Liver (tissue), 9 donors: Measurements from ENCODE around the gene MYO10. TPM values are rescaled to one million over a fixed set of nuclear protein-coding genes. Genes with fewer than 3 reads are reported as not detected.

Experiments used
- DNase-seq: peaks from one replicate; pipeline ENCODE4 v3.0.0-alpha.2; 2017; ENCODE audit warnings: low spot score
- H3K27ac ChIP-seq, 2 donors: one replicate each; pipeline ENCODE4 v1.7.0; 2013; ENCODE audit warnings: inconsistent platforms in 2 of 2, low read length in 2 of 2, control low read depth in 1 of 2, low read depth in 1 of 2, mild to moderate bottlenecking in 1 of 2
- H3K27me3 ChIP-seq, 4 donors: one replicate each; pipeline versions ENCODE4 v1.6.1 to v1.7.0; 2013; ENCODE audit warnings: low read length in 3 of 4, inconsistent platforms in 1 of 4, mild to moderate bottlenecking in 1 of 4, moderate library complexity in 1 of 4; ENCODE audit not compliant: control insufficient read depth in 4 of 4, insufficient read depth in 4 of 4
- H3K36me3 ChIP-seq, 4 donors: one replicate each; pipeline versions ENCODE4 v1.6.1 to v1.7.0; 2013; ENCODE audit warnings: low read length in 3 of 4, mild to moderate bottlenecking in 3 of 4, low read depth in 1 of 4, moderate library complexity in 1 of 4; ENCODE audit not compliant: control insufficient read depth in 4 of 4, insufficient read depth in 3 of 4
- H3K4me1 ChIP-seq, 4 donors: one replicate each; pipeline versions ENCODE4 v1.6.1 to v1.7.0; 2013; ENCODE audit warnings: low read length in 3 of 4, mild to moderate bottlenecking in 3 of 4, moderate library complexity in 1 of 4; ENCODE audit not compliant: control insufficient read depth in 4 of 4, insufficient read depth in 4 of 4
- H3K4me3 ChIP-seq, 3 donors: one replicate each; pipeline versions ENCODE4 v1.6.1 to v1.7.0; 2013; ENCODE audit warnings: low read length in 3 of 3, control low read depth in 1 of 3, low read depth in 1 of 3, mild to moderate bottlenecking in 1 of 3
- H3K9ac ChIP-seq, 2 donors: one replicate each; pipeline ENCODE4 v1.7.0; 2013; ENCODE audit warnings: low read length in 2 of 2, mild to moderate bottlenecking in 2 of 2, moderate library complexity in 2 of 2, control low read depth in 1 of 2, low read depth in 1 of 2
- H3K9me3 ChIP-seq, 4 donors: one replicate each; pipeline versions ENCODE4 v1.6.1 to v1.7.0; 2013; ENCODE audit warnings: low read length in 3 of 4; ENCODE audit not compliant: control insufficient read depth in 4 of 4
- FOXA1 ChIP-seq: IDR thresholded peaks from 2 replicates; pipeline ENCODE4 v1.6.1; 2016; ENCODE audit warnings: antibody characterized with exemption
- GABPA ChIP-seq, 2 donors: IDR thresholded peaks in 1 of 2; conservative IDR thresholded peaks in 1 of 2; 2 replicates each; pipeline ENCODE4 v1.6.1; 2016; ENCODE audit warnings: antibody characterized with exemption in 2 of 2, mild to moderate bottlenecking in 1 of 2, moderate library complexity in 1 of 2
- HNF4A ChIP-seq, 2 donors: conservative IDR thresholded peaks; 2 replicates each; pipeline ENCODE4 v1.6.1; 2016; ENCODE audit warnings: antibody characterized with exemption in 2 of 2, mild to moderate bottlenecking in 2 of 2
- HNF4G ChIP-seq: IDR thresholded peaks from 2 replicates; pipeline ENCODE4 v1.6.1; 2016; ENCODE audit warnings: antibody characterized with exemption
- JUND ChIP-seq, 2 donors: IDR thresholded peaks; 2 replicates each; pipeline ENCODE4 v1.6.1; 2016; ENCODE audit warnings: antibody characterized with exemption in 2 of 2
- NR2F2 ChIP-seq: IDR thresholded peaks from 2 replicates; pipeline ENCODE4 v1.6.1; 2016; ENCODE audit warnings: antibody characterized with exemption
- RAD21 ChIP-seq, 2 donors: IDR thresholded peaks; 2 replicates each; pipeline ENCODE4 v1.6.1; 2016; ENCODE audit warnings: antibody characterized with exemption in 2 of 2, mild to moderate bottlenecking in 2 of 2
- REST ChIP-seq: IDR thresholded peaks from 2 replicates; pipeline ENCODE4 v1.6.1; 2016; ENCODE audit warnings: antibody characterized with exemption, mild to moderate bottlenecking
- RXRA ChIP-seq, 2 donors: IDR thresholded peaks; 2 replicates each; pipeline ENCODE4 v1.6.1; 2017 to 2018; ENCODE audit warnings: antibody characterized with exemption in 2 of 2, mild to moderate bottlenecking in 1 of 2
- SP1 ChIP-seq: IDR thresholded peaks from 2 replicates; pipeline ENCODE4 v1.6.1; 2018; ENCODE audit warnings: antibody characterized with exemption, mild to moderate bottlenecking
- YY1 ChIP-seq: IDR thresholded peaks from 2 replicates; pipeline ENCODE4 v1.6.1; 2016; ENCODE audit warnings: antibody characterized with exemption, mild to moderate bottlenecking
- WGBS: extraction: QIAGEN DNeasy Blood & Tissue Kit; methylation state at CpG from one replicate; pipeline ENCODE4 v1.1.7; 2013; 5-methylcytosine and 5-hydroxymethylcytosine counted together
- polyA plus RNA-seq, 2 donors: library from polyadenylated mRNA; stranded (reverse) in 1 of 2; unstranded in 1 of 2; fragments of 200-250 nt in 1 of 2; fragments of >200 nt in 1 of 2; fragmentation: Nextera tagmentation in 1 of 2; extraction: Ambion mirVana in 1 of 2; gene quantifications; one replicate each; pipeline versions ENCODE4 v1.2.1 to v1.2.3, GENCODE V29; 2013 to 2015
- total RNA-seq, 2 donors: library from RNA; depleted of rRNA; stranded (reverse); fragments of >200 nt; gene quantifications; one replicate each; pipeline ENCODE4 v1.2.3, GENCODE V29; 2014
- TF ChIP-seq, protein P1 (sequence below): IDR thresholded peaks from 2 replicates; pipeline ENCODE4 v1.6.1; 2016; ENCODE audit warnings: antibody characterized with exemption
- TF ChIP-seq, protein P2 (sequence below): IDR thresholded peaks from 2 replicates; pipeline ENCODE4 v1.6.1; 2016; ENCODE audit warnings: antibody characterized with exemption
- TF ChIP-seq, protein P3 (sequence below): fragments of 150-350 bp; IDR thresholded peaks from 2 replicates; pipeline ENCODE4 v1.5.1; 2017; ENCODE audit warnings: improper control_type of control experiment, low read depth, low read length; ENCODE audit not compliant: missing input control
- donor health status: healthy.
- donor health status: healthy.
- donor health status: healthy.
- donor health status: healthy.
- donor health status: healthy.

The MYO10 gene
- total and polyA plus RNA-seq, 4 donors: 4.3 to 15.3 (median 7.1) TPM

- TF ChIP-seq NR2F2 (no peak), GABPA (IDR thresholded peaks at IDR 0.05 in 1 of 2, conservative IDR thresholded peaks at IDR 0.05 in 1 of 2) (no peak), REST (no peak), RXRA (IDR thresholded peaks at IDR 0.05) (no peak), HNF4G (no peak), SP1 (no peak), RAD21 (IDR thresholded peaks at IDR 0.05) (no peak), HNF4A (conservative IDR thresholded peaks at IDR 0.05) (no peak), FOXA1 (no peak)
- TF ChIP-seq, protein P1, sequence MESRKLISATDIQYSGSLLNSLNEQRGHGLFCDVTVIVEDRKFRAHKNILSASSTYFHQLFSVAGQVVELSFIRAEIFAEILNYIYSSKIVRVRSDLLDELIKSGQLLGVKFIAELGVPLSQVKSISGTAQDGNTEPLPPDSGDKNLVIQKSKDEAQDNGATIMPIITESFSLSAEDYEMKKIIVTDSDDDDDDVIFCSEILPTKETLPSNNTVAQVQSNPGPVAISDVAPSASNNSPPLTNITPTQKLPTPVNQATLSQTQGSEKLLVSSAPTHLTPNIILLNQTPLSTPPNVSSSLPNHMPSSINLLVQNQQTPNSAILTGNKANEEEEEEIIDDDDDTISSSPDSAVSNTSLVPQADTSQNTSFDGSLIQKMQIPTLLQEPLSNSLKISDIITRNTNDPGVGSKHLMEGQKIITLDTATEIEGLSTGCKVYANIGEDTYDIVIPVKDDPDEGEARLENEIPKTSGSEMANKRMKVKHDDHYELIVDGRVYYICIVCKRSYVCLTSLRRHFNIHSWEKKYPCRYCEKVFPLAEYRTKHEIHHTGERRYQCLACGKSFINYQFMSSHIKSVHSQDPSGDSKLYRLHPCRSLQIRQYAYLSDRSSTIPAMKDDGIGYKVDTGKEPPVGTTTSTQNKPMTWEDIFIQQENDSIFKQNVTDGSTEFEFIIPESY: no peak
- TF ChIP-seq, protein P2, sequence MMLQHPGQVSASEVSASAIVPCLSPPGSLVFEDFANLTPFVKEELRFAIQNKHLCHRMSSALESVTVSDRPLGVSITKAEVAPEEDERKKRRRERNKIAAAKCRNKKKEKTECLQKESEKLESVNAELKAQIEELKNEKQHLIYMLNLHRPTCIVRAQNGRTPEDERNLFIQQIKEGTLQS: no peak
- TF ChIP-seq, protein P3, sequence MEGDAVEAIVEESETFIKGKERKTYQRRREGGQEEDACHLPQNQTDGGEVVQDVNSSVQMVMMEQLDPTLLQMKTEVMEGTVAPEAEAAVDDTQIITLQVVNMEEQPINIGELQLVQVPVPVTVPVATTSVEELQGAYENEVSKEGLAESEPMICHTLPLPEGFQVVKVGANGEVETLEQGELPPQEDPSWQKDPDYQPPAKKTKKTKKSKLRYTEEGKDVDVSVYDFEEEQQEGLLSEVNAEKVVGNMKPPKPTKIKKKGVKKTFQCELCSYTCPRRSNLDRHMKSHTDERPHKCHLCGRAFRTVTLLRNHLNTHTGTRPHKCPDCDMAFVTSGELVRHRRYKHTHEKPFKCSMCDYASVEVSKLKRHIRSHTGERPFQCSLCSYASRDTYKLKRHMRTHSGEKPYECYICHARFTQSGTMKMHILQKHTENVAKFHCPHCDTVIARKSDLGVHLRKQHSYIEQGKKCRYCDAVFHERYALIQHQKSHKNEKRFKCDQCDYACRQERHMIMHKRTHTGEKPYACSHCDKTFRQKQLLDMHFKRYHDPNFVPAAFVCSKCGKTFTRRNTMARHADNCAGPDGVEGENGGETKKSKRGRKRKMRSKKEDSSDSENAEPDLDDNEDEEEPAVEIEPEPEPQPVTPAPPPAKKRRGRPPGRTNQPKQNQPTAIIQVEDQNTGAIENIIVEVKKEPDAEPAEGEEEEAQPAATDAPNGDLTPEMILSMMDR: no peak
- Histone ChIP-seq H3K36me3 (no peaks in the 10 kb centered on the region), H3K4me1 (peaks cover 0 to 3% (median 0%) of the 10 kb centered on the region in 4 donors), H3K27ac (no peak overlapping the region), H3K27me3 (no peaks in the 10 kb centered on the region), H3K9ac (no peak overlapping the region), H3K9me3 (no peaks in the 10 kb centered on the region), H3K4me3 (no peak overlapping the region)
- no peak for DNase-seq
- WGBS: 75% methylated on average over 4 of the region's 4 CpGs
Observed at GRCh38 chr5:16866273-16866672, 69.8 kb downstream of the MYO10 start.

- Histone ChIP-seq H3K27me3 (no peaks in the 10 kb centered on the region), H3K9me3 (no peaks in the 10 kb centered on the region), H3K36me3 (no peaks in the 10 kb centered on the region), H3K9ac (no peak overlapping the region), H3K4me1 (peaks cover 0 to 3% (median 0%) of the 10 kb centered on the region in 4 donors), H3K4me3 (no peak overlapping the region), H3K27ac (no peak overlapping the region)
- no peak for TF ChIP-seq NR2F2
- no peak for TF ChIP-seq YY1
- TF ChIP-seq GABPA (IDR thresholded peaks at IDR 0.05 in 1 of 2, conservative IDR thresholded peaks at IDR 0.05 in 1 of 2): no peak
- no peak for TF ChIP-seq HNF4A (conservative IDR thresholded peaks at IDR 0.05)
- TF ChIP-seq JUND (IDR thresholded peaks at IDR 0.05): no peak
- WGBS: 84% methylated on average over 8 of the region's 8 CpGs
- DNase-seq: no peak
Observed at GRCh38 chr5:16865151-16865550, 70.9 kb downstream of the MYO10 start.
